Right renal cortex interstitium (tissue), 3 donors: Measurements from ENCODE around the gene METTL1. TPM values are rescaled to one million over a fixed set of nuclear protein-coding genes. Genes with fewer than 3 reads are reported as not detected.
"Not testable (repeated sequence)": the region's sequence is repeated elsewhere in the genome, so short reads cannot be mapped to it uniquely, and the experiment has no call there.

Experiments used
- DNase-seq, 3 donors: peaks; one replicate each; pipeline ENCODE4 v3.0.0-alpha.2; 2013; ENCODE audit warnings: low read depth in 3 of 3, low spot score in 2 of 3
- polyA plus RNA-seq, 3 donors: library from polyadenylated mRNA; unstranded; fragments of 120-200 nt; gene quantifications; one replicate each; pipeline ENCODE4 v1.2.1, GENCODE V29; 2013; ENCODE audit not compliant: insufficient read length in 3 of 3

The METTL1 gene
- 10 to 100 TPM; 31.6 to 33.1 (median 33.0) TPM for polyA plus RNA-seq

DNA sequence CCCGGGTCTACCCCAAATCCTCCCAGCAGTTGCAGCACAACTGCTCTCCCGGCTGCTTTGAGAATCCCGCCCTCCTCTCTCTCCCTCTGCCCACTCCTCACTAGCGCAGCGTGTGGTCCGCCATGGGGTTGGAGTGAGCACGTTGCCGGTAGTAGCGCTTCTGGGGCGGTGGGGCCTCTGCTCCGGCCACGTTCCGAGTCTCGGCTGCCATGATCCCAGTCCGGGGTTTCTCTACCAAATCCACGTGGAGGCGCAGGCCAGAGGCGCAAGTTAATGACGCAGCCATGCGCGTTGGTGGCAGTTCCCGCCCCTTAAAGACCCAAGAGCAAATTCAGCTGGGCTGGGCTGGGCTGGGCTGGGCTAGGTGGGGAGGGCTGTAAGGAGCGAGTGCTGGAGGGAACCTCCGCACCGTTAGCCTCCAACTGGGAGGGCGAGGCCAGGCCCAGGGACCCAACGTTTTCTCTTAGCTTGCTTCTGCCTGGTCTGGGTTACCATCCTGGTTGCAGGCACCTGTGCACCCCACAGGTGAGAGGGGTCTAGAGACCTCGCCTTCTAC, at the start of gene METTL1:
TSS of gene METTL1 (minus strand) at position 233 of the 556 bp plus-strand sequence. CDS start at position 211, 22 bp downstream.
- peak; percentile 92 to 96 (median 94) for DNase-seq

DNA sequence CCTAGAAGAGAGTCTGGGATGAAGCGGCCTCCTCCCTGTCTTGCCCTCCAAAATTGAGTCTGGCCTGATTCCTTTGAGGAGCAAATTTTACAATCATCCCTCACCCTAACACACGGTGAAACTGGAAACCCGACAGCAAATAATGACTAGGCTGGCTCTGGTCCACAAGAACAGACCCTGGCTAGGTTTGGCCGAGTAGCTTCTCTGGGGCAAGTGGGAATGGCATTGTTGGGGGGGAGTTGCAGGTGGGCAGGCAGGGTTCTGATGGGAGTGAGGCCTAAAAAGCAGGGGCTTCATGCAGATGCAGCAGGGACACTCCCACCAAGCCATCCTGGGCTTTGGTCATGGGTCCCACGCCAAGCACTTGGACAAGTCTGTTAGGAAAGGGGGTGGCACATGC, 49.1 kb upstream of the METTL1 start:
- DNase-seq = not testable (repeated sequence)

DNA sequence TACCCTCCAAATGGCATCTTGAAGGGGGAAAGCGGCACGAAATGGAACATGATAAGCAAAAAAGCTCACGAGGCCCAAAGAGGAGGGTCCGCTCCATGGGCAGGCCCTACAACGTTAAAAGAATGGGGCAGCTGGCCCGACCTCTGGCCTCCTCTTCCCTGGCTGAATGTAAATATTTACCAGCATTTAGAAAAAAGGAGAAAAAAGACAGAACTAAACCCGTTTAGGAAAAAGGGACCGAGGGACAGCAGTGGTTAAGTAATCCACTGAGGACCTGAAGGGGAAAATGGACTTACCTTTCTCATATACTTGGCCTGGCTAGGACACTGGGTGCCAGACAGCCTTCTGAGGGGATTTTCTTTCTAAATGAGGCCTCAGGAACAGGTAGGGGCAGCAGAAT, 48.2 kb upstream of the METTL1 start:
- not testable (repeated sequence) for DNase-seq

DNA sequence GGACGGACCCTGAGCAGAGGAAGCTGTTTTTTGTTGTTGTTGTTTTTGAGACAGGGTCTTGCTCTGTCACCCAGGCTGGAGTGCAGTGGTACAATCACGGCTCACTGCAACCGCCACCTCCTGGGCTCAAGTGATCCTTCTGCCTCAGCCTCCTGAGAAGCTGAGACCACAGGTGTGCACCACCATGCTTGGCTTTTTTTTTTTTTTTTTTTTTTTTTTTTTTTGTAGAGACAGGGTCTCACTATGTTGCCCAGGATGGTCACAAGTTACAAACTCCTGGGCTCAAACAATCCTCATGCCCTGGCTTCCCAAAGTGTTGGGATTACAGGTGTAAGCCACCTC, 46.1 kb upstream of the METTL1 start:
- DNase-seq = not testable (repeated sequence)

DNA sequence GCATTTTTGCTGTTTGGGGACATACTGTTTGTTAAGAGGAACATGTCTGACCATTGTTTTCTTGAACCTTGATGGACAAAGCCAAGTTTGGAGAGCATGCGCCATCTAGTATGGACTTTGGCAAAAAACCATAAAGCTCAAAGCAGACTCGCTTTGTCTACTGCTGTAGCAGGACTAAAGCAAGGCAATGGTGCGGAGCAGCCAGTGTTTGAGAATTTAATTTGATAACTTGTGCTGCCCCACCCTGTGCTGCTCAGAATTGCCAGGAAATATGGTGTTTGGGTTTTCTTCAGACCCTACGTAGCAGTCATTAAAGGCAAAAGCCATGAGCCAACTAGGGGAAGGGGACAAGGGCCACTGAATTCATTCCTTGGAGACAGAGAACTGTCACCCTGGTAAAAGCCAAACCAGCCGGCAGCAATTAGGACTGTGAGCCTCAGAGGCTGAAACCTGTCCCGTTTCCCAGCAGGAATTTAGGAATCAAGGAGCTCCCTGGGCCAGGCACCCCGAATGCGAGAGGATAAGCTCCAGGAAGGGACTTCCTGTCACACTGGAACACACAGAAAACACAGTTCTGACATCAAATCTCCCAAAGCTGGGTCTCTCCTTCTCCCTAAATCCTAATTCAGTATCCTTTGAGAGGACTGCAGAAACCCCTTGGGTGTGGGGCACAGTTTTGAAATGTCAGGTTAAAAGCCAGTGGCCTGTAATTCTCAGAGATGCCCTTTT, 45.5 kb upstream of the METTL1 start:
- DNase-seq = no peak

GRCh38 chr12:57816855-57817151, 44.9 kb upstream of the METTL1 start:
- DNase-seq = no peak

DNA sequence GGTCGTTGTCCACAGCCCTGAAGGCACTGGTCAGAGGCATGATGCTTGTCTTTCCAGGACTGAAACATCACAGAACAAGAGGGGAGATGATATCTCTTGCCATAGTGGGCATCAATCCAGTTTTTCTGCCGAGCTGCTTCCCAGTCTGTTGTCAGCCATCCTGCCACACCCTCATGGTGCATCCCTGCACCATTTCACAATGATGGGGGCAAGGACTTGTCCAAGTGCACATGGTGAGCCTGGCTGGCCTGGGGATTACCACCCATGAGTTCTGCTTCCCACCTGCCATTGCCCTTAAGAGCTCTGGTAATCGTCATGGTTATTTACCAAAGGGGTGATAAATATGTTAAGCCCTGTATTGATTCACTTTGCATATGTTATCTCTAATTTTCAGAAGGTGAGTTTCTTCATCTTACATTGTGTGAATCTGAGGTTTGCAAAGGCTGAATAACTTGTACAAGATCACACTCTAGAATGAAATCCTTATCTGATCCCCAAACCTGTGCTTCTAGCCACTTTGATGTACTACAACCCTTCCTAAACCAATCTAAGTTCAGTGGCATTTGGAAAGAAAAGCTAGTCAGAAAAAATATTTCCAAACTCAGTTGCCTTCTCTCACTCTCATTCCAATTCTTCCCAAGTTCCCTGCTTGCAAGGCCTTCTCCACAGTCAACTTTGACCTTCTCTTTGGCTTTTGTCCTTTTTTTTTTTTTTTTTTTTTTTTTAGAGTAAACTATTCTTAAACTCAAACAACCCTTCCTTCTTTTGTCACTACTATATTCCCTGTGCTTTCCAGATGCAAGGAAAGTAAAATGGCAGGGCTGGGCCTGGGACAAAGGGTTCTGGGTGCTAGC, 44.3 kb upstream of the METTL1 start:
- no peak for DNase-seq

DNA sequence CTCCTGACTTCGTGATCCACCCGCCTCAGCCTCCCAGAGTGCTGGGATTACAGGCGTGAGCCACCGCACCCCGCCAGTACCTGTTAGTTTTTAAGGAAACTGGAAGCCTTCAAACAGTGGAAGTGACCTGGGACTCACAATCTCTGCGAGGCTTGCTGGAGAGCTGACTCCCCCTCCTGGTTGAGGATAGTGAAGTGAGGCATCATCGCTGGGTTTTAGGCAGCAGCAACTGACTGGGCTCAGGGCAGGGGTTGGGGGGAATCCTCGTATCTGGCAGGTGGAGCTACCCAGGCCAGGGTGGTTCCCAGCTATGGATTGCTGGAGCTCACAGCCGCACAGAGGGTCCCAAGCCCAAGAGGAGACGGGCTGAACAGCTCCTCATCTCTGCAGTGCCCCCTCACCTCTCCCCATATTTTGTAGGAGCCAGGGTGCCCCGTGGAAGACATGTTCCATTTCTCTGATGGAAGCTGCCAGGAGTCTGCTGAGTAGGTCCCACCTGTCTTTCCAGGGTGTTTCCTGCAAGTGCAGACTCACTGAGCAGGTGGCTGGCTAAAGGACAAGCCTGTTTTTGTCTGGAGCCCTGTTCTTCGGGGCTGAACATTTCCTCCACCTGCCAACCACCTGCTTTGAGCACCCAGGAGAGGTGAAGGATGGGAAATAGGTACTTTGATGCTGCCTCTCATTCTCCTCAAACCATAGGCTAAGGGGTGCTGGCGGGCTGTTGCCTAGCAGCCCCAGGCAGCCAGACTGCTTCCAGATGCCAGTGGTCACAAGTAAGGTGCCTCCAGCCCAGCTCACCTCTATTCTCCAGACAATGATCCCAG, 43.5 kb upstream of the METTL1 start:
- DNase-seq = no peak

DNA sequence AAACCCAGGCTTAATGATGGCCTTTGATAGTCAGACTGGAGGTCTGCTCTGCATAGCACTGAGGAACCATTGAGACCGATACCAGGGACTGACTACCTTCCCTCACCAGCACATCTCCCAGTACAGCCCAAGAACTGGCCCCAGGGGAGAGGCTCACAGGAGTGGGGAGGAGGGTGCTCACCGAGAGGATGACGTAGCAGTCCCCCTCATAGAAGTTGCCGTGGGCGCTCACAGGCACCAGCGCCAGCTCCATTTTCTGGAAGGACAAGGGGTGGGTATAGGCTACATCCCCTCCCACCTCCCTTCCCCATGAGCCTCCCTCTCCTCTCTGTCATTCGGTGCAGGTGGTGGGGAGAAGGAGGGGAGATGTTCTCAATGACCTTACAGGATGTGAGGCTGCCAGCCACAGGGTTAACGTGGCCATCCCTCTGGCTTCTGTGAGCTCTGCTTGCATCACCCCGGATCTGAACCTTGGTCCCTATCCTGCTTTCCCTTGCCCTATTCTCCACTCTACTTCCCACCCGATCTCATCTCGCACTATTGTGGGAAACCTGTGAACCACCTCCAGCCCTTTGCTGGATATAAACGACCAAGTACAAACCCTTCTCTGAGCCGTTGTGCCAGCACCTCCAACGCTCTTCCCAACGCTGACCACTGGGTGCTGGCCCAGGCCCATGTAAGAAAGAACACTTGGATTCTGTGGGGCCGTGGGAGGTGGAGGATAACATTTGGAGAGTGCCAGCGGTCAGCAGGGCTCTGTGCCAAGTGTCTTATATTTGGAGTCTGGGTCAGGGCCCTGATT, 42.3 kb upstream of the METTL1 start:
- DNase-seq = no peak

GRCh38 chr12:57813111-57813970, 41.4 kb upstream of the METTL1 start:
- DNase-seq = no peak

- DNase-seq = no peak
Measured at GRCh38 chr12:57811028-57811755, 39.3 kb upstream of the METTL1 start.

DNA sequence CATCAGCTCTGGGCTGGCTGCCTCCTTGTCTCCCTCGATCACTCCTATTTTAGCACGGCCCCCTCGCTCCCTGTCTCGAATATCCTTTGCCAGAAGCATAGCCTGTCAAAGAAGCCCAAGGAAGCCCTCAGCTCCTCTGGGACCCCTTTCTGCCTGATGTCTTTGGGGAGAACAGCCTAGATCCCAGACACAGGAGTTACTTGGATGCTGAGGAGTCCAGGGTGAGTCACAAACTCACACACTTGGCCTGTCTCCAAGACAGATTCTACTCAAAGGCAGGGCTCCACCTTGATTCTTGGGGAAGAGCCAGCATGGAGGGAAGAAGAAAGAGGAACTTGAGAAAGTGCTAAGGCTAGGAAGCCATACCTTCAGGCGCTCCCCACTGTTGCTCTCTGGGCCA, 38.5 kb upstream of the METTL1 start:
- no peak for DNase-seq

DNA sequence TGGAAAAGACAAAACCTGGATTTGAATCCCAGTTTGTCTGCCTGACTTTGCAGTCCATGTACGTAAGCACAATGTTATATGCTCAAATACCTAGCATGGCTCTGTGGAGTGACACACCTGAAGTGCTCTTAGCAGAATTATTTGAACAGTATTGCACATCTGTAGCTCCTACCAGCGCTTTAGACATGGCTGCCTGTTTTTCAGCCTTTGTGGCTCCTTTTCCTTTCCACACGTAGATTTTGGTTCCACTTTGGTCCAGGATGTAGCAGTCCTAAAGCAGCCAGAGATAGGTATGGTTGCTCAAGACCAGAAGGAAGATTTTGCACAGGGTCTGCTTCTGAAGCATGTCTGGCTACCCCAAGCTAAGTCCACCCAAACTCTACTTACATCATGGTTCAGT, 37.5 kb upstream of the METTL1 start:
- DNase-seq = no peak

GRCh38 chr12:57808351-57808750, 36.4 kb upstream of the METTL1 start:
- no peak for DNase-seq

GRCh38 chr12:57807285-57807684, 35.4 kb upstream of the METTL1 start:
- no peak for DNase-seq

GRCh38 chr12:57806677-57807076, 34.8 kb upstream of the METTL1 start:
- no peak for DNase-seq

DNA sequence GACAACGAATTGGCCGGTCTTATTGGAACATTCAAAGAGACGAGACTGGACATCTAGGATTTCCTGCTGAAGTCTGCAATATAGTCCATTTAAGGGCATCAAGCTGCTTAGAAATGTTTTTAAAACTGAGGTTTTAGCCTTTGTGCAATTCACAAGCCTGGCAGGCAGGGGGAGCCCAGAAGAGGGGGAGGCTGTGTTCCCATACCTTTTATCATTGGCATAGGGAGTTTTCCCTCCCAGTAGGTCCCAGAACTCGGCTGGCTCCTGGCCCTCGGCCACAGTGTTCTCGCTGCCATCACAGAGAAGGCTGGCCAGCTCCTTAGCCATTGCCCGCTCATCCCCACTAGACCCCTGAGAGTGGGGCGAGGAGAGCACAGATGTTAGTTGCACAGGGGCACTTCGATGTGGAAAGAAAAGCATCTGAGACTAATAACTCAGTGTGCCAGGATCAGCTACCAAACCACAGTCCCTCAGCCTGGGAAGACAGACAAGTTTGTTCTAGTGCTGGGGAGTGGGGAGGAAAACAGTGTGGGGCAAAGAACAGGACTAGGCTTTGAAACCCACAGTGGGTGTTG, 31.5 kb upstream of the METTL1 start:
- no peak for DNase-seq

DNA sequence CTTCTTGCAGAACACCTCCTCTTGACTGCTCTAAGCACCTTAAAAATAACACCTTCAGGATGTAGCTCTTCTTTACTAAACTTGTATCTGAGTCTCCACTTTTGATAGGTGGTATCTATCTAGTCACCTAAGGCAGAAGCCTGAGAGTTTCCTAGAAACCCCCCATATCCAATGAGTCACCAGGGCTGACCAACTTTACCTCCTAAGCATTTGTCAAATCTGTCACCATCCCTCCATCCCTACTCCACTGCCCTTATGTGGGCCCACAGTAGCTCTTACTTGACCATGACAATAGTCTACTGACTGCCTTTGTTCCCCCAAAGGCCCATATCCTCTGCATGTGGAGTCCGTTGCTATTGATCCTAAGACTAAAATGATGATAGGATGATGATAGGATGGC, 30.7 kb upstream of the METTL1 start:
- no peak for DNase-seq
